ENCODE measurements around the gene EPM2AIP1. TPM values are rescaled to one million over a fixed set of nuclear protein-coding genes. Genes with fewer than 3 reads are reported as not detected.

EPM2AIP1 gene
- polyA plus RNA-seq, 1 of the 3 experiments (the other 2 are of a cell fraction), result 4.7 TPM

DNA sequence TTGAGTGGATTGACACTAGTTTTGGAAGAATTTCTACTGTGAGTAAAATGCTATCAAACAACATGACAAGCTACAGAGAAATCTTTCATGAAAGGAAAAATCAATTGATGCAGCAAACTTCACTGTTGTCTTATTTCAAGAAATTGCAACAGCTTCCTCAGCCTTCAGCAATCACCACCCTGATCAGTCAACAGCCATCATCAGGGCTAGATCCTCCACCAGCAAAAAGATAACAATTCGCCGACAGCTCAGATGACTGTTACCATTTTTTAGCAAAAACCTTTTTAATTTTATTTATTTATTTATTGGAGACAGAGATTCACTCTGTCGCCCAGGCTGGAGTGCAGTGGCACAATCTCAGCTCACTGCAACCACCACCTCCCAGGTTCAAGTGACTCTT is 44.4 kb upstream of the EPM2AIP1 start:
- Histone ChIP-seq H3K27me3 (ENCODE audit: insufficient read depth) (no peaks in the 10 kb centered on the region), H3K79me2 (ENCODE audit: insufficient read depth) (no peaks in the 10 kb centered on the region), H3F3A (replicated peaks; ENCODE audit: insufficient read depth) (peaks cover 9% of the 10 kb centered on the region), H3K9me3 (0 out of 2 replicates have a peak, but pooled peaks cover 7% of the 10 kb centered on the region), H3K4me2 (no peak overlapping the region), H3K36me3 (replicated peaks in 1 of 2; ENCODE audit: control insufficient read depth in 1 of 2, insufficient read depth in 2 of 2, low read length in 1 of 2) (peaks cover 51 to 67% of the 10 kb centered on the region in 2 experiments), H3K4me3 (ENCODE audit: low read depth in 2 of 2, low read length in 1 of 2) (no peak overlapping the region), H3K9me2 (no peaks in the 10 kb centered on the region), H2AFZ (ENCODE audit: low read depth) (no peak overlapping the region), H3K27ac (ENCODE audit: low read depth in 2 of 2, low read length in 1 of 2) (no peak overlapping the region), H3K4me1 (ENCODE audit: control insufficient read depth in 1 of 2, insufficient read depth in 2 of 2, low read depth in 1 of 2, low read length in 1 of 2) (no peaks in the 10 kb centered on the region; a peak in 1 of 4 replicates), H3K9ac (no peak overlapping the region), H4K20me1 (ENCODE audit: insufficient read depth) (no peaks in the 10 kb centered on the region)
- whole genome bisulfite sequencing (ENCODE audit: low lambda C conversion rate), result 93% methylated on average over 3 of the region's 3 CpGs
- ChIA-PET POLR2A (no interaction called here), CTCF (no interaction called here)
- no peak for DNase-seq
- no peak for TF ChIP-seq TEAD4 (IDR thresholded peaks at IDR 0.05; ENCODE audit: borderline replicate concordance, insufficient read depth)
- no peak for TF ChIP-seq FOSL2 (IDR thresholded peaks at IDR 0.05; ENCODE audit: borderline replicate concordance, low read depth)
- no peak for TF ChIP-seq FOXJ3 (CRISPR knock-in tag; IDR thresholded peaks at IDR 0.05)
- TF ChIP-seq, protein P1, sequence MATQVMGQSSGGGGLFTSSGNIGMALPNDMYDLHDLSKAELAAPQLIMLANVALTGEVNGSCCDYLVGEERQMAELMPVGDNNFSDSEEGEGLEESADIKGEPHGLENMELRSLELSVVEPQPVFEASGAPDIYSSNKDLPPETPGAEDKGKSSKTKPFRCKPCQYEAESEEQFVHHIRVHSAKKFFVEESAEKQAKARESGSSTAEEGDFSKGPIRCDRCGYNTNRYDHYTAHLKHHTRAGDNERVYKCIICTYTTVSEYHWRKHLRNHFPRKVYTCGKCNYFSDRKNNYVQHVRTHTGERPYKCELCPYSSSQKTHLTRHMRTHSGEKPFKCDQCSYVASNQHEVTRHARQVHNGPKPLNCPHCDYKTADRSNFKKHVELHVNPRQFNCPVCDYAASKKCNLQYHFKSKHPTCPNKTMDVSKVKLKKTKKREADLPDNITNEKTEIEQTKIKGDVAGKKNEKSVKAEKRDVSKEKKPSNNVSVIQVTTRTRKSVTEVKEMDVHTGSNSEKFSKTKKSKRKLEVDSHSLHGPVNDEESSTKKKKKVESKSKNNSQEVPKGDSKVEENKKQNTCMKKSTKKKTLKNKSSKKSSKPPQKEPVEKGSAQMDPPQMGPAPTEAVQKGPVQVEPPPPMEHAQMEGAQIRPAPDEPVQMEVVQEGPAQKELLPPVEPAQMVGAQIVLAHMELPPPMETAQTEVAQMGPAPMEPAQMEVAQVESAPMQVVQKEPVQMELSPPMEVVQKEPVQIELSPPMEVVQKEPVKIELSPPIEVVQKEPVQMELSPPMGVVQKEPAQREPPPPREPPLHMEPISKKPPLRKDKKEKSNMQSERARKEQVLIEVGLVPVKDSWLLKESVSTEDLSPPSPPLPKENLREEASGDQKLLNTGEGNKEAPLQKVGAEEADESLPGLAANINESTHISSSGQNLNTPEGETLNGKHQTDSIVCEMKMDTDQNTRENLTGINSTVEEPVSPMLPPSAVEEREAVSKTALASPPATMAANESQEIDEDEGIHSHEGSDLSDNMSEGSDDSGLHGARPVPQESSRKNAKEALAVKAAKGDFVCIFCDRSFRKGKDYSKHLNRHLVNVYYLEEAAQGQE (IDR thresholded peaks at IDR 0.05; ENCODE audit: low read depth, low read length), result no peak
- no peak for TF ChIP-seq CHD2 (IDR thresholded peaks at IDR 0.05; ENCODE audit: low read length, partially characterized antibody)
- TF ChIP-seq MXI1 (IDR thresholded peaks at IDR 0.05; ENCODE audit: low read depth, low read length), result no peak
- no peak for TF ChIP-seq SMC3 (IDR thresholded peaks at IDR 0.05; ENCODE audit: low read depth, low read length)
- no peak for TF ChIP-seq RFX5 (IDR thresholded peaks at IDR 0.05; ENCODE audit: low read length)
- no peak for TF ChIP-seq ELF1 (IDR thresholded peaks at IDR 0.05)
- TF ChIP-seq, protein P2, sequence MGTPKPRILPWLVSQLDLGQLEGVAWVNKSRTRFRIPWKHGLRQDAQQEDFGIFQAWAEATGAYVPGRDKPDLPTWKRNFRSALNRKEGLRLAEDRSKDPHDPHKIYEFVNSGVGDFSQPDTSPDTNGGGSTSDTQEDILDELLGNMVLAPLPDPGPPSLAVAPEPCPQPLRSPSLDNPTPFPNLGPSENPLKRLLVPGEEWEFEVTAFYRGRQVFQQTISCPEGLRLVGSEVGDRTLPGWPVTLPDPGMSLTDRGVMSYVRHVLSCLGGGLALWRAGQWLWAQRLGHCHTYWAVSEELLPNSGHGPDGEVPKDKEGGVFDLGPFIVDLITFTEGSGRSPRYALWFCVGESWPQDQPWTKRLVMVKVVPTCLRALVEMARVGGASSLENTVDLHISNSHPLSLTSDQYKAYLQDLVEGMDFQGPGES (IDR thresholded peaks at IDR 0.05; ENCODE audit: low read depth, low read length), result no peak
- TF ChIP-seq NFIC (IDR thresholded peaks at IDR 0.05; ENCODE audit: borderline replicate concordance), result no peak
- no peak for TF ChIP-seq TCF12 (IDR thresholded peaks at IDR 0.05)
- TF ChIP-seq JUND (IDR thresholded peaks at IDR 0.05), result no peak
- TF ChIP-seq EP300 (IDR thresholded peaks at IDR 0.05; ENCODE audit: borderline replicate concordance in 1 of 2, low read depth in 1 of 2, low read length in 1 of 2), result no peak
- TF ChIP-seq POLR2AphosphoS5 (IDR thresholded peaks at IDR 0.05; ENCODE audit: low read depth, low read length), result no peak
- TF ChIP-seq, protein P3, sequence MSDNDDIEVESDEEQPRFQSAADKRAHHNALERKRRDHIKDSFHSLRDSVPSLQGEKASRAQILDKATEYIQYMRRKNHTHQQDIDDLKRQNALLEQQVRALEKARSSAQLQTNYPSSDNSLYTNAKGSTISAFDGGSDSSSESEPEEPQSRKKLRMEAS (IDR thresholded peaks at IDR 0.05; ENCODE audit: low read depth), result no peak
- TF ChIP-seq NRF1 (IDR thresholded peaks at IDR 0.05; ENCODE audit: low read depth, low read length), result no peak
- no peak for TF ChIP-seq RAD21 (IDR thresholded peaks at IDR 0.05; ENCODE audit: low read length)

Data from SK-N-SH (cell line).